ENCODE data around the gene MERTK.

MERTK gene

DNA sequence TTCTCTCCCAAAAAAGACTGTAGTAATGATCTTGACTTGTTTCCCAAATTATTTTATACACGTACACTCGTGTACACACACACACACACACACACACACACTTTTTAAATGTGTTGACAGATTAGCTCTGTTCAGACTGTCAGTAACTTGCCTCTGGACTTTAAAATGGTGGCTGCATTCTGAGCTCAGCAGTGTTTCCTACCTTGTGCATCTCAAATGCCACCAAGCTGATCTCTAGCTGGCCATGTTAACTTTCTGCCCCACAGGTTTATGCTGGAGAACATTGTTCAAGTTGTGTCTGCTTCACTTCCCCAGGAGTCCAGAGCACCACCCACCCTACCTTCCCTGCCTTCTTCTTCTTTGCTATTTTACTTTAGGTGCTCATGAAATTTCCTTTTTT lies 83.3 kb downstream of the MERTK start:
- no peak for DNase-seq

DNA sequence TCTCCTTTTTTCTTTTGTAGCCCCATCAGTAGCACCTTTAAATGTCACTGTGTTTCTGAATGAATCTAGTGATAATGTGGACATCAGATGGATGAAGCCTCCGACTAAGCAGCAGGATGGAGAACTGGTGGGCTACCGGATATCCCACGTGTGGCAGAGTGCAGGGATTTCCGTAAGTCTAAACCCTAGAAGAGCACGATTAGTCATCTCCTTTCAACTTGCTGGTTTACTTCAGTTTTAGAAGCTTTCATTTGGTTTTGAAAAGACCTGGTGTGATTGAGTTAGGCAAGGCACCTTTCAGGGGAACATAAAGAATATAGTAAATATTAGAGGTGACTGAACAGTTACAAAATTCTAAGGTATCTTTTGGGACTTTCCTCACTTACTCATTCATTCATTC lies 84.4 kb downstream of the MERTK start:
- DNase-seq: no peak

DNA sequence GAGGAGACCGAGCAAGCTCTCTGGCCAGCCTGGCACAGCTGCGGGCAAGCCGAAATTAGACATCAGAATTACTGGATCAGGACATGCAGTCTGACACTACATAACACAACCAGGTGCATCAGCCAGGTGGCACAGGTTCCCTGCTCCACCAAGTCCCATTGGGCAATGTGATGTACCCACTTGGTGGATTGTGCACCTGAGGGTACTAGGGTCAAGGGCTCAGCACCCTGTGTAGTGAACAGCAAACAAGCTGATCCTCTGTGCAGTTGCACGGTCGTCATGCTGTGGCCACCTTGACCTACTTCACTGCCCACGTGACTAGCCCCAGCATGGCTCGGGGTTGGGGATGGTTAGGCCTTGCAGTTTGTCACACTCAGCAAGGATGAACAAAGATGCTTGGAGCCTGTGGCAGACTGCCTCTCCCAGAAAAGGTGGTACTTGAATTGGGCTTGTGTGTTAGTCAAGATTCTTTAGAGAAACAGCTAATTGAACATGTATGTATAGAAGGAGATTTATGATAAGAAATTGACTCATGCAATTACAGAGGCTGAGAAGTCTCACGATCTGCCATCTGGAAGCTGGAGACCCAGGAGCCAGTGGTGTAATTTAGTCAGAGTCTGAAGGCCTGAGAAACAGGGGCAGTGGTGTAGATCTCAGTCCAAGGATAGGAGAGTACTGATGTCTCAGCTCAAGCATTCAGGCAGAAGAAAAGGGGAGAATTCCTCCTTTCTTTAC lies 85.2 kb downstream of the MERTK start:
- DNase-seq: no peak

DNA sequence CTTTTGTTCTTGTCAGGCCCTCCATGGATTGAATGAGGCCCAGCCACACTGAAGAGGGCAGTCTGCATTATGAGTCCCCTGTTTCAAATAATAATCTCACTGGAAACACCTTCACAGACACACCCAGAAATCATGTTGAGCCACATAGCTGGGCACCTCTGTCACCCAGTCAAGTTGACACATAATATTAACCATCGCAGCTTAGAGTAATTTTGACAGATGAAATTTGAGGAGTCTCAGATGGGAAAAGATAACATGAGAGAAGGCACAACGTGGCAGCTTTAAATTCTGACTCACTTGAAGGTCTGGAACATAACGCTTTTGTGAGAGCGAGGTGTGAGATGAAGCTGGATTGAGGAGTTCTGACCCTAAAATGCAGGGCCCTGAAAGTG lies 85.8 kb downstream of the MERTK start:
- no peak for DNase-seq

DNA sequence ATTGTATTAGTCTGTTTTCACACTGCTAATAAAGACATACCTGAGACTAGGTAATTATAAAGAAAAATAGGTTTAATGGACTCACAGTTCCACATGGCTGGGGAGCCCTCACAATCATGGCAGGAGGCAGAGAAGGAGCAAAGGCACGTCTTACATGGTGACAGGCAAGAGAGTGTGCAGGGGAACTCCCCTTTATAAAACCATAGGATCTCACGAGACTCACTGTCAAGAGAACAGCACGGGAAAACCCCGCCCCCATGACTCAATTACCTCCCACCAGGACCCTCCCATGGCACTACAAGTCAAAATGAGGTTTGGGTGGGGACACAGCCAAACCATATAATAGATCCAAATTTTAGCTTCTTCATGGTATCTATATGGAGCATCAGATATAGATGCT lies 87.1 kb downstream of the MERTK start:
- no peak for DNase-seq

DNA sequence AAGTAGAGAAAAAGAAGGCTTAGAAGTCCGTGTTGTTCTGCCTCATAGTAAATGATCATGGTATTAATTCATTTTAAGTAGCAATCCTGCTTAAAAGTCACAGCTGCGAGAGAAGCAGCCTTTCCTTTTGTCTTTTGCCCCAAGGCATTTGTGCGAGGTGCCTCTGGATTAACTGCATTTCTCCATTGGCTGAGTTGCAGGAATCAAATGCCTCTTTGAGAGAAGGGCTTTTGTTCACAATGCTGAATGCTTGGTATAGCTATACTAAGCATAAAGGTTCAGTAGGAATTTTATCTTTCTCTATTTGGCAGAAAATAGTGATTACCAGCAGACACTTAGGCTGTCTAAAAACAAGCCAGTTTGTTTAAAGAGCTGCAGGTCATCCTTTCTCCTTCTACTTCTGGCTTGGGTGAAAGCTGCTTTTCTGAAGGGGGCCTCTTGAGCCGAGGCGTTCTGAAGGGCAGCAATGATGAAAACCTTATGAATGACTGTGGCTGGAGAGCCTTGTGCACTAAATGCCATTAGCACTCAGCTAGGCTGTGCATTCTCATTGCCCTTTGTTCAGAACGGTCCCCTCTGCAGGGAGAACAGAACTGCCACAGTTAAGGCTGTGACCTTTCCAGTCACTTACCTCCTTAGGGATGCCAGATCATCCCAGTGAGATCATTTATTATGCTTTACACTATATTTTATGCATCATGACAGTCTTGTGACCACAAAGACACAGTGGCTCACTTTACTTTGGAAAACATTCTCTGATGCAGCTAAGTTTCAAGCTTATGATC lies 87.9 kb downstream of the MERTK start:
- DNase-seq: no peak

DNA sequence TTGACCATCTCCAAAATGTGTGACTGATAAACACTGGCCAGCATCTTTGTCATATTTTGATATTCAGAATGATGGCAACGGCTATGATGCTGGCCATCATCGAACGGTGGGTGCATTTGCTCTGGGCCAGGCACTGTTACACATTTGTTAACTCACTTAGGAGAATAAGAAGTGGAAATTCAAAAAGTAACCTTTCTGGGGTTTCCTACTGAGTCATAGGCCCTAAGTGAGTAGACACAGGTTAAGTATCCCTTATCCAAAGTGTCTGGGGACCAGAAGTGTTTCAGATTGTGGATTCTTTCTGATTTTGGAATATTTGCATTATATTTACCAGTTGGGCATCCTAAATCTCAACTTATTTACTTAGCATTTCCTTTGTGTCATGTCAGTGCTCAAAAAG lies 92.0 kb downstream of the MERTK start:
- no peak for DNase-seq

DNA sequence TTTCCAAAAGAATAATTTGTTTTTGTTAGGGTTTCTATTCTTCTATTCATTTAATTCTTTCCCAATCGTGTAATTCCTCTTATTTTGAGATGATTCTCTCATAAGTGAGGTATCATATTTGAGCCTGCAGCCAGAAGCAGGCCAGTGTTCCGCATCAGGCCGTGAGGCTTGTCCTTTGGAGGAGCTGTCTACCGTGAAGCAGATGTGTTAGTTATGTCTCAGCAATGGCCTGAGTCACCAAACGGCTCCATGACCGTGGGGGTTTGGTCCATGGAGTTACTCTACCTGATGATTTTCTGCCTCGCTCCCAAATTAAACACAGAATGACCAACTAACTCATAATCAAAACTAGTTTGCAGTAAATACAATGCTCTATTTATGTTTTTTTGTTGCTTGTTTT lies 92.4 kb downstream of the MERTK start:
- no peak for DNase-seq

DNA sequence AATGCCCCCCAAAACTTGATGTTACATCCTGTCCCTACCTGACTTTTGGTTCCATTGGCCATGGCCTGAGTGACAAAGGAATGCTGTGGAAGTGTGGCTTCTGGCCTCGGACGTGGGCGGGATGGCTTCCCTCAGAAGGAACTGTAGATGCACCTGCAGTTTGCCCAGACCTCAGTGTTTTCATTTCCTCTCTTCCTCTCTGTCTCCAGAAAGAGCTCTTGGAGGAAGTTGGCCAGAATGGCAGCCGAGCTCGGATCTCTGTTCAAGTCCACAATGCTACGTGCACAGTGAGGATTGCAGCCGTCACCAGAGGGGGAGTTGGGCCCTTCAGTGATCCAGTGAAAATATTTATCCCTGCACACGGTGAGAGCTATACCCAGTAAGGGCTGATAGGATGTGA lies 95.6 kb downstream of the MERTK start:
- DNase-seq: no peak

DNA sequence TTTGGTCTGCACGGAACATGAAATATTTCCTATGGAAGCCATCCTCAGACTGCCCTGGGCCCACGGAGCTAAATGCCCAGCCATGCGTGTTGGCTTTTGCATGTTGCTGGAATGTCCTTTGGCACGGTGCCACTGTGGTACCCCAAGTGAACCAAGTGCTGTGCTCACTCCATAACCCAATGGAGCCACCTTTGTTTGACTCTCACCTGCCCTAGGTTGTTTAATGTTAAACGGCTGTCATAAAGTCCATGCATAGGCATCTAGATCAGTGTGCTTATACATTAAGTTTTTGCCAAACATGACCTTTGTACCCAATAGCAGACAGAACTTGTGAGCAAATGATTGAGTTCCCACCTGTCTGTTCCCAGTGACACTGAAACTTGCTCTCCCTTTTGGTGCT lies 96.7 kb downstream of the MERTK start:
- no peak for DNase-seq

DNA sequence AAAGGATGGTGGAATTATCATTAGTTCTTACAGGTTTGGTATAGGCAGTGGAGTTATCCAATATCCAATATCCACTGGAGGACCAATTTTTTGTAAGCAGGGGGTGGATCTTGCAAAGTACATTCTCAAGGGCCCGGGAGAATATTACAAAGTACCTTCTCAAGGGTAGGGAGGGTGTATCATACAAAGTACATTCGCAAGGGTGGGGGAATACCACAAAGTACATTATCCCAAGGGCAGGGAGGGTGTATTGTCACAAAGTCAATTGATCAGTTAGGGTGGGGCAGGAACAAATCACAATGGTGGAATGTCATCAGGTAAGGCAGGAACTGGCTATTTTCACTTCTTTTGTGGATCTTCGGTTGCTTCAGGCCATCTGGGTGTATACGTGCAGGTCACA lies 101.4 kb downstream of the MERTK start:
- DNase-seq: no peak

DNA sequence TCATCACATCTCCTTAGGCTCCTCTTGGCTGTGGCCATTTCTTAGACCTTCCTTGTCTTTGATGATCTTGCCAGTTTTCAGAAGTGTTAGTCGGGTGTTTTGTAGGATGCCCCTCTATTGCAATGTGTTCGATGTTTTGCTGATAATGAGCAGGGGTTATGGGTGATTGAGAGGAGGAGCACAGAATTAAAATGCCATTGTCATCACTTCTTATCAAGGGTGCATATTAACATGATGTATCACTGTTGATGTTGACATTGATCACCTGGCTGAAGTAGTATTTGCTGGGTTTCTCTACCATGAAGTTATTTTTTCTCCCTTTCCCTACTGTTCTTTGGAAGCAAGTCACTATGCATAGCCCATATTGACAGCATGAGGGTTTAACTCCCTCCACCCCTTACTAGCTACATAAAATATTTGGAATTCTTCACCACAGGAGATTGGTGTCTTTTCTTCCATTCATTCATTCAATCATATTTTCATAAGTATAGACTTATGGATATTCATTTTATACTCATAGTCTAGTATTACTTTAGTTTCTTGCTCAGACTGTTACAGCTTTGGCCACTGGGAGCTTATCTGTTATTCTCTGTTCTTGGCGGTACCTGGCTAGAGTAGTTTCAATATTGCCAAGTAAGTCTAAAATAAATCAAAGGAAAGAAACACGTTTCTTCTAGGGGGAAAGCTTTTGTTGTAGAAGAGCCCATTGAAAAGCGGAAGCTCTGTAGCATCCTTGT lies 102.2 kb downstream of the MERTK start:
- DNase-seq: no peak

DNA sequence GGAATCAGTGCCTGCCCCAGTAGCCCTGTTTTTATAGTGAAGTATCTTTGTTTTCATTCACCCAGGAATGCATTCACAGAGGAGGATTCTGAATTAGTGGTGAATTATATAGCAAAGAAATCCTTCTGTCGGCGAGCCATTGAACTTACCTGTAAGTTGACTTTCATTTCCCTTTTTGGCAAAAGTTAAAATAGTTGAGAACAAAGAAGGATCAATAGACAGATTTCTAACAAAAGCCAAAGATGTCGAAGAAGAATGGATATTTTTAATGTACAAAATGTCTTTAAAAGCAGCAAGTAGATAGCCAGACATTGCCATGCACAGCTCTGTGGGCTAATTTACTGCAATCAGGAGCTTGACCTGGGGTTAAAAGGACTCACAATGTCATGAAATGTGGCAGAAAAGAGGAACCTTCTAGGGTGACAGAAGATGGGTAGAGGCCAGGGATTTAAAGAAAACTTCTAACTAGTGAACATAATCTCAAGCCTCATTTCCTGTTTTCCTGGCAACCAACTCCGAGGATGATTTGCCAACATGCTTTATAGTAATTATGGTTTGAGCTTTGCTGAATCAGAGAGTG lies 102.8 kb downstream of the MERTK start:
- DNase-seq: no peak

DNA sequence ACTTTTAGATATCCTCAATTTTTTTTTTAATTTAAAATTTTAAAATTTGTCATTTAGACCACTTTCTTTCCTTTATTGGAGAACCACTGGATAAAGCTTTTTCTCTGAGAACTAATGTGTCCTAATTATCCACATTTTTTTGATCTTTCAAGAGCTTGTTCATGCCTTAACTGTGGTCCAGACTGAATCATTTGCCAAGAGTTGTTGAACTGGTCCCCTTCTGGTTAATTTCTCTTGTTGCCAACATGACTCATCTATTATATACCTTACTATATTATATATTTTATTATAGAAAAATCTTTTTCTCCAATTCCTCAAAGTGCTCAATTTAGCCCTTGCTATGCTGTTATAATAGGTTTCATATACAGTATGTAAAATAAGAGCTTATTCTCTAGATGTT lies 103.5 kb downstream of the MERTK start:
- DNase-seq: no peak

DNA sequence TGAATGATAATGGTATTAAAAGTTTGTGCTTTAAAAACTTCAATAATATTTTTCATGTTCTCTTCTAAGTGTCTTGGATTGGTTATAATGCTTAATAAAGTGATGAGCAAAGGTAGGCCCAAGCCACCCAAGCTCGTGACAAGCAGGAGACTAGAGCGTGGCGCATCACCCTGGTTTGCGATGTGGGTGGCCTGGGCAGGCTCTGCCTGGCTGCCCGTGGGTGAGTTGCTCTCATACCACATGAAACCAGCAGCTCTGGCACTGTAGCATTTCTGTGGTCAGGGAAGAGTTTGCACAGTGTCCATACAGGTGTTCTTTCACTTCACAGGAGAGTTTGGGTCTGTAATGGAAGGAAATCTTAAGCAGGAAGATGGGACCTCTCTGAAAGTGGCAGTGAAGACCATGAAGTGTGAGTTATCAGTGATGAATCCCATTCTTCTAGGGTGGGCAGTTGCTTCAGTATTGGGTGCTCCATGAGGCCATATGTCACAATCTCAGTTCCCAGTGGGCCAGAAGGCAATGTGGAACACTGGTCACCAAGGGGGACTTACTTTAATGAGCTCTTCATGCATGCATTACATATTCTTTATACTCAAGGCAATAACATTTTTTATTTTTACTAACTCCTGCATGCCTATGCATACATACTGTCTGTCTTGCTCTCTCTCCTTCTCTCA lies 105.3 kb downstream of the MERTK start:
- no peak for DNase-seq

DNA sequence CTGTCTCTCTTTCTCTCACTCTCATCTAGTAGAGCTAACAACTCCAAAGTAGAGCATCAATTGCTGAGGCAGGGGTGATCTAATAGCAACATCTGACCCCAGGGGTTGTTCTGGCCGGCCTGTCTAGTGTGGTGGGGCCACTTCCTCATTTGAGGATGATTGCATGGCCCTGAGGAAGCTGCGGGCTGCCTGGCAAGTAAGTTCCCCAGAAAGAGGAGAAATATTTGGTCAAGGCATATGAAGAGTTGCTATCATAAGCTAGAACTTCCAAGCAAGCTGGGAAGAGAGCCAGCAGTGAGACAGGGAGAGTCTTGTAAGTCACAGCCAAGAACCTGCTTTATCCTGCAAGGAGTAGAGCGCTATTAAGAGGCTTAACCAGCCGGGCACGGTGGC lies 105.8 kb downstream of the MERTK start:
- DNase-seq: no peak

DNA sequence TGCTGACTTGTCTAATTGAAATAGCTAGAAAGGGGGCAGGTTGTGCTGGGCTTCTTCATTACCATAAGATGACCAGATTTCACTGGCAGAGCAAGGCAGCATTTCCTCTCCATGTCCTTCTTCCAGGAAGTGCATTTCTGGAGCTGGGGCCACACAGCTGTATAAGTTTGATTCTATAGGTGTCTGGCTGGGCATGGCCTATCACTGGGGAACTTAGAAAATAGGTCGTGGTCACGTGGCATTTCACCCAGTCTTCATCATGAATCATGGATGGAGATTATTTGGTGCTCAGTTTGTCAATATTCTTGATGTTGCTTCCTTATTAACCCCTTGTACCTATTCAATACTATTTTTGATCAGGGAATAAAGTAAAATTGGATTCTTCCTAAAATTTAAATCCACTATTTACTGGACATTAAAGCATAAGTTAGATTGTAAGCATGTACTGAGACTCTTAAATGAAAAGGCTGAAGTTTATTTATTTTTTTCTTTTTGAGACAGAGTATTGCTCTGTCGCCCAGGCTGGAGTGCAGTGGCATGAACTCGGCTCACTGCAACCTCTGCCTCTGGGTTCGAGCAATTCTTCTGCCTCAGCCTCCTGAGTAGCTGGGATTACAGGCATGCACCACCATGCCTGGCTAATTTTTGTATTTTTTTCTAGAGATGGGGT lies 107.1 kb downstream of the MERTK start:
- no peak for DNase-seq

DNA sequence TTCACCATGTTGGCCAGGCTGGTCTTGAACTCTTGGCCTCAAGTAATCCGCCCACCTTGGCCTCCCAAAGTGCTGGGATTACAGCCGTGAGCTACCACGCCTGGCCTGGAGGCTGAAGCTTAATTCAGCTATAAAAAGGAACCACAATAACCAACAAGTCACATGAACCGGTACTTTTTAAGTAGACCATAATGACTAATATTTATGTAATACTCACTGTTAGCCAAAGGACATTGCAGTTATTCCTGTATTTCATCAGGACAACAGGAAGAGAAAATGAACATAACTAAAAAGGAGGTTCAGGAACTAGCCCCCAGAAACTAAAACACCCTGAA lies 107.6 kb downstream of the MERTK start:
- DNase-seq: no peak

DNA sequence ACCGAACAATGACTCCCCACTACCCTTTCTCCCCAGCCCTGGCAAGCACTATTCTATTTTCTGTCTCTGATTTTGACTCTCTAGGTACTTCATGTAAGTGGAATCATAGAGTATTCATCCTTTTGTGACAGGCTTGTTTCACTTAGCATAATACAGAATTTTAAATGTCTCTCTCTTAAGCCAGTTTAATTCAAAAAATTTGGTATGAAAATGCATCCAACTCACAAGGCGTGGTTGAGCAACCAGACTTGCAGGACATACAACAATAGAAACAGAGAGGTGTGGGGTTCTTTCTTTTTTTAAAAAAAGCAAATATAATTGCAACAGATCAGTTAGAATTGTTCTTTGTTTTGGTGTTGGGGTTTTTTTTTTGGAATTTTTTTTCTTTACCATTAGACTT lies 109.1 kb downstream of the MERTK start:
- no peak for DNase-seq

DNA sequence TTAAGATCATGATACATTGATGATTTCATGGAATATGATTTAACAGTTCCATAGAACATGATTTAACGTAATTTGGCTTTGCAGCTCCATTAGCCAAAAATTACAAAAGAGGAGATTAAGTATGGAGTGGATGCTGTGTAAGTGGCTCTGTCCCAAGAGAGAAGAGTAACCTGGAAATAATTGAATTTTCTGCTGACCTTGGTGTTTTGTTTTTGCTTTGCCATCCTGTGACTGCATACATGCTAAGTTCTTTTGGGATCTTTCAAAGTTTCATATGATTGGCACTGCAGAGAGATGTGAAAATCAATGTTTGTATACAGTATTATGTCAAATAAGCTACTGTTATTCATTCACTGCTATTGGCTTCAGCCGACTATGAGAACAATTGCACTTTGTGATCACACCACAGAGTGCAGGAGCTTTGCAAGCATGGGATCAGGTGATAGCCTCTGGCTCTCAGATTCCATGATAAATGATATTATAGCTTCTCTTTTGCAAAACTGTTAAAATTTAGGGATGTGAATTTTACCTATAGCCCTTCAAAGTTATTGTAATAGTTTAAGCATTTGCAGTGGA lies 110.6 kb downstream of the MERTK start:
- DNase-seq: no peak

DNA sequence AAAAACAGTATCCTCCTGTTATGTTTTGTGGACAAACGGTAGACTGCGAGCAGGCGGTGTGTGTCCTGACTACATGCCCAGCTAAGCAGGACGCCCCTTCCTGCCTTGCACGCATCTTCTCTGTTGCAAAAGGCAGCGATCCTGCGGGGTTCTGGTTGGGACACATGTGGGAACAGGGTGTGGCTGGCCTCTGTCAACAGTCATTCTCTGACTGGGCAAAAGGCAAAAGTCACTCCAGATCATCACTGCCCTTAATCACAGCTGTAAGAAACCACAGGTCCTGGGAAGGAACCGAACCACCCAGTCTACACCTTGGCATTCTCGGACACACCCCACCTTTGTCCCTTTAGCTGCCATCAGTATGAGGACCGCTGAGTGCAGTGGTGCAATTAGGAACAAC lies 112.3 kb downstream of the MERTK start:
- DNase-seq: no peak

DNA sequence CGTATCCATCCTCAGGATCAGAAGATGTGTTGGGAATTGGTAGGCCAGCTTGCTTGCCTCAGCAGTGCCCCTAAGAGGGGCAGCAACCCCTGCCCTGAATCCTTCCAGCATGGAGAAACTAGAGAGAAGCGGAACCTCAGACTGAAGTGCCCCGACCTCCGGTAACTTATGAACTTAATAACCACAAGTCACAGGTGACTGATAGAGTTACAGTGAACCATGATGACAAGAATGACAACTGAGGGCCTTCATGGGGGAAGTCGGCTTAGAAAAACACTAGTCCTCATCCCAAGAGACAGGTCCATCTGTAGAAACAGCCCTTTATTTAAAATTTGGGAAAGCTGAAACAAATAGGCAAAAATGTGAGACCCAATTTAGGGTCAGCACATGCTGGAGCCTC lies 114.1 kb downstream of the MERTK start:
- no peak for DNase-seq
